CD4-positive, alpha-beta T cell treated with Interleukin-17A for 4 hours (primary cell): ENCODE data around the gene GOLGA7B.
A peak's percentile ranks its signal among the peaks of the same experiment; 100 is the strongest.
"Not testable (repeated sequence)": the region's sequence is repeated elsewhere in the genome, so short reads cannot be mapped to it uniquely, and the experiment has no call there.

Experiments used
- DNase-seq: peaks from one replicate; pipeline ENCODE4 v3.0.0-alpha.2; 2020; ENCODE audit warnings: mixed read lengths

Gene GOLGA7B

DNA sequence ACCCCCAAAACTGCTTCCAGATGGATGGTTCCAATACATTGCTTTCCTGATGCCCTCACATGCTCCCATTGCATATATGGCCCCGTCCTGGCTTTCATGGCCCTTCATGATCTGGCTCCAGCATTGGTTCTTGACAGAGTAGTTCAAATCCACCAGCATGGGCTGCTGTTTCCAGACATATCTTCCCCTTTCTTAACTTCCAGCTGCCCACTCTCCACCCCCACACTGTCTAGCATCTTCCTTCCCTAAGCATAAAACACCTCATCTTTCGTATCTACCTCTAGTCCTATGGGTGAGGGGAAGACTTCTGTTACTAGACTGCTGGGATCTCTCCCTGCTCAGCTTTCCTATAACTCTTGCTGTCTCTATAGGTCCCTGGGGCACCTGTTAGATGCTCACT is 13.2 kb upstream of the GOLGA7B start:
- DNase-seq: no peak

DNA sequence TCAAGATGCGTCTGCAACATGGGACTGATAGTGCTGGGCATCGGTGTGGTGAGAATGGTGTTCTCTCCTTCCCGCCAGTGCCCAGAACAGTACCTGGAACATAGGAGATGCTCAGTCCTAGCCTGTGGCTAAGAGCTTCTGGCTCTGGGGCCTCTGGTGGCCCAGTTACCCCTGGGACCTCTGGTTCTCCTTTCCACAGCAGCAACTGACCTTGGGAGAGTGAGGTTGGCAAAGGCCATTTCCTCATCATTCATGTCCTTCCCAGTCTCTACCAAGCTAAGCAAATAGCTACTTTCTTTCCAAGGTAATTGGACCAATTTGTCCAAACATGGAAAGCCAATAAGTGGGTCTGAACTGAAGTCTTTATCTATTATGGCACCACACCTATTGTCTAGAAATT is 11.6 kb upstream of the GOLGA7B start:
- DNase-seq: no peak

DNA sequence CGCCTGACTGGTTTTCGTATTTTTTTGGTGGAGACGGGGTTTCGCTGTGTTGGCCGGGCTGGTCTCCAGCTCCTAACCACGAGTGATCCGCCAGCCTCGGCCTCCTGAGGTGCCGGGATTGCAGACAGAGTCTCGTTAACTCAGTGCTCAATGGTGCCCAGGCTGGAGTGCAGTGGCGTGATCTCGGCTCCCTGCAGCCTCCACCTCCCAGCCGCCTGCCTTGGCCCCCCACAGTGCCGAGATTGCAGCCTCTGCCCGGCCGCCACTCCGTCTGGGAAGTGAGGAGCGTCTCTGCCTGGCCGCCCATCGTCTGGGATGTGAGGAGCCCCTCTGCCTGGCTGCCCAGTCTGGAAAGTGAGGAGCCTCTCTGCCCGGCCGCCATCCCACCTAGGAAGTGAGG is 8.5 kb upstream of the GOLGA7B start:
- DNase-seq: not testable (repeated sequence)

DNA sequence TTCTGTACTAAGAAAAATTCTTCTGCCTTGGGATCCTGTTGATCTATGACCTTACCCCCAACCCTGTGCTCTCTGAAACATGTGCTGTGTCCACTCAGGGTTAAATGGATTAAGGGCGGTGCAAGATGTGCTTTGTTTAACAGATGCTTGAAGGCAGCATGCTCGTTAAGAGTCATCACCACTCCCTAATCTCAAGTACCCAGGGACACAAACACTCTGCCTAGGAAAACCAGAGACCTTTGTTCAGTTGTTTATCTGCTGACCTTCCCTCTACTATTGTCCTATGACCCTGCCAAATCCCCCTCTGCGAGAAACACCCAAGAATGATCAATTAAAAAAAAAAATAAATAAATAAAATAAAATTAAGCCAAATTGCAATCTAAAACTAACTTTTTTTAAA is 7.5 kb upstream of the GOLGA7B start:
- DNase-seq: not testable (repeated sequence)

GRCh38 chr10:97842656-97843280 is 6.9 kb upstream of the GOLGA7B start:
- no peak for DNase-seq

GRCh38 chr10:97843281-97843671 is 6.4 kb upstream of the GOLGA7B start:
- DNase-seq: no peak

- DNase-seq: not testable (repeated sequence)
Observed at GRCh38 chr10:97843972-97844371, 5.7 kb upstream of the GOLGA7B start.

DNA sequence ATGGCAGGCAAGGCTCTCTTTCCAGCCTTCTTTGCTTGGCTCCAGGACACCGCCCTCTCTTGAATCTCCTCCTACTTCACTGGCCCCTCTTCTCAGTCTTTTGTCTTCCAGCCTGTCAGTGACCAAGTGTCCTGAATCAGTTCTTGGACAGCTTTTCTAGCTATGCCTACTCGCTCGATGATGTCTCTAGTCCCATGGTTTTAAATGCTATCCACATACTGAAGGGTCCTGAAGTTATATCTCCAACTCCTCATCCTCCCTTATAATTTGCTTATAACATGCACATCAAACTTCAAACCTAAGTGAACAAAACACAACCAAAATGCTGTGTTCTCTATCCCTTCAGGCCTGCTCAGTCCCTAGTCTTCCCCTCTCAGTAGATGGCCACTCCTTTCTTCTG is 5.0 kb upstream of the GOLGA7B start:
- DNase-seq: no peak

- no peak for DNase-seq
Observed at GRCh38 chr10:97849103-97849686, 448 bp upstream of the GOLGA7B start.

DNA sequence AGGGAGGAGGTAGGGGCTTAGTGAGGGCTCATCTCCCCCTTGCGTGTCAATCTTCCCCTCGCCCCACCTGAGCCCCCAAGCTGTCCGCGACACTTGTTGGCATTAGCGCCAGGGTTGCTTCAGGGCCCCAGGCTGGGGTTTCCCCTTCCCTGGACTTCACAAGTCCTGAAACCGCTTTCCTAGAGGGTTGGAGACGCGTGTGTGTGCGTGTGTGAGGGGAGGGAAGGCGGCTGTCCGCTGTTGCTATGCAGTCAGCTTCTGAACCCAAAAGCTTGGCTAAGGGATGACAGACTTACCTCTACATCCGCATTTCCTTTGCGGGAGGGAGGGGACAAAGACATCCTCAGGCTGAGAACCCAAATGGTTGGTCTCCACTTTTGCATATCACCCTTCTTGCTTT is 803 bp downstream of the GOLGA7B start:
- DNase-seq: peak; percentile 32

- peak; percentile 56 for DNase-seq
Observed at GRCh38 chr10:97851341-97852001, 1.8 kb downstream of the GOLGA7B start.

DNA sequence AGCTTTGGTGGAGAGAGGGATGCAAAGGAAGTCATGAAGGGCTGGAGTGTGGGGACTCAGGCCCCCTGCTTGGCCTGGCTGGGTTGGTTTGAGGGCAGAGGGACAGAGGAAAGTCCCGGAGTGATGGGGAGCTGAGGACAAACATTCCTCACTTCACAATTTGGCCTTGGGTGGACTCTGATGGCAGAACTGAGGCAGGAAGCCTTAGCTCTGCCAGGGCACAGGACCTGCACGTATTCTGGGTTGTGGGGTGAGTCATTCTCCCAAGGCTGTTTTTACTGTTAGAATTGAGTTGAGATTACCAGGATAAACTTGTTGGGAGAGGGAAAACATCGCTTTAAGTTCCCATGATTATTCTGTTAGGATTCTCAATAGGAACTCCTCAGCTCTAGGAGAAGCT is 2.6 kb downstream of the GOLGA7B start:
- peak; percentile 18 for DNase-seq

- DNase-seq: no peak
Observed at GRCh38 chr10:97852840-97853405, 3.3 kb downstream of the GOLGA7B start.

GRCh38 chr10:97854743-97855142 is 5.1 kb downstream of the GOLGA7B start:
- no peak for DNase-seq

DNA sequence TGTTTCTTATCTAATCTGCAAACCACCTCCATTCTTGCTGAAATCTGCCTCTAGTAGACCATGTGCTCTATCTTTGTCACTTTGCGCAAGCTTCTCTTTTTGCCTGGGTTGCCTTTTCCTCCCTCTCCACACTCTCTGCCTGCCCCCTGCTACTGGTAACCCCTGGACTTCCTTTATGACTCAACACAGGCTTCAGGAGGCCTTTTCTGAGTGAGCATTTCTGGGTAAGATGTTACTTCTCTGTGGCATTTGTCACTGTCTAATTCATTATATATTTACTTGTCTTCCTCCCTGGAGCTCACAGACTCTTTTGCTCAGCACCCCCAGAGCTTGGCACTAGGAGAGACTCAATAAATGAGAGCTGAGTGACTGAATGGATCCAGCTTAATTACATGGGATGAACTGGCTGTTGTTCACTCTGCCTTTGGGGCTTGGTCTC is 8.4 kb downstream of the GOLGA7B start:
- no peak for DNase-seq

DNA sequence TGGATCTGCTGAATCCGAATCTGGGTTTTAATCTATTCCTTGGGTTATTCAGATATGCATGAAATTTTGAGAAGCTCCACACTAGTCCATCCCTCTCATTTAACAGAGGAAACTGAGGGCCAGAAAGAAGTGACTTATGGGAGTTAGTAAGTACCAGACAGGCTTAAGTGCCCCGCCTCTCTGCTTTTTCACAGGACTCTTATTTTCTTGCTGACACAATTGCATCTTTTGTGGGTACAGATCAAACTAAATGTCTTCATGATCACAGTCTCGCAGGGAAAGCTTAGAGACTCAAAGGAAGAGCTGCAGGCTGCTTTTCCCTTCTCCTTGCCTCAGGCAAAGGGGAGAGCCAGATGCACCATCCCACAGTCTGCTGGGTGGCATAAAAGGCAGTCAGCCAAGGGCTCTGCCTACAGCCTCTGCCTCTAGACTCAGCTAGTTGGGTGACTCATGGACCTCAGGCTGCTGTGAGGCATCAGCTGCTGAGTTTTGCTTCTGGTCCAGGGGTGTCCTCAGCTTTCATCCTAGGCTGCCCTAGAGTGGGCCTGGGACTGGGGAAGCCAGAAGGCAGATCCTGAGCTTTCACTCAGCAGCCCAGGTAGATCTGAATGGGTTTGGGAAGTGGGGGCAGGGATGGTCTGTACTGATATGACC is 11.6 kb downstream of the GOLGA7B start:
- DNase-seq: no peak

DNA sequence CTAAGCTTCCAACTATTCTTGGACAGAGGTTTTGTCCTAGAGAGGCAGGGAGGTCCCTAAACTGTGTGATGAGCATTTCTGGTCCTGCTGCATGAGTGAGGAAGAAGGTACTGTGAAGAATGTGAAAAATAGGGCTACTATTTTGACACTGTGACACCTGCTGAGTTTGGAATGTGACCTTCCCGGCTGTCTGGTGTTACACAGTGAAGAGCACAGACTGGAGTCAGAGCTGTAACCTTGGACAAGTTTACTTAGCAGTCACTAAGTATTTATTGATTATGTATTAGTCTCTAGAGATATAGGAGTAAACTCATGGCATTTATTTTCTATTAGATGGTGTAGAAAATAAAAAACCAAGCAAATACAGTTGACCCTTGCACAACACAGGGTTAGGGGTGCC is 12.3 kb downstream of the GOLGA7B start:
- DNase-seq: no peak

- DNase-seq: no peak
Observed at GRCh38 chr10:97863808-97864207, 14.2 kb downstream of the GOLGA7B start.

GRCh38 chr10:97865488-97865887 is 15.8 kb downstream of the GOLGA7B start:
- DNase-seq: no peak

- no peak for DNase-seq
Observed at GRCh38 chr10:97866524-97867219, 17.0 kb downstream of the GOLGA7B start.

DNA sequence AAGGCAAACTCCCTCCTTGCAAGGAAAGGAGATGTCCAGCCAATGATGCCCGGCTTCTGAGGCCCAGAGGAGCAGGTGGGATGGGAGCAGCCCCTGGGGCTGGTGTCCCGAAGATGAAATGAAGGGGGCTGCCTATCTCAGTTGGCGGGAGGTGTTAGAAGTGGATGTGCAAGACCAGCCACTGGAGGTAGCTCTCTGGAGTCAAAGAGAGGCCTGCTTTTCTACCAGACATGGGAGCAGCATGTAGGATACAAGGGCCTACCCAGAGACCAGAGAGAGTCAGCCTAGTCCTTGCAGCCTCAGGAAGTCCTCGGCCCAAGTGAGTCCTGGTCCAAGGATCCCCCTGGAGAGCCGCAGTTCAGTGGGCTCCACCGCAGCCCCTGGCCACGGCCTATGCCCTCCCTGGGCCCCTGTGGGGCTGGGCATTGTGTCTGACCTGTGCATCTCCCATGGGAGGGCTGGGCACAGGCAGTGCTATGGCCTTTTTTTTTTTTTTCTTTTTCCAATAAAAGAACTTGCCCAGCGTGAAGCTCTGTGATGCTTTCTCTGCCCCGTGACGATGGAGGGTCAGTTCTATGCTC is 17.7 kb downstream of the GOLGA7B start:
- no peak for DNase-seq

DNA sequence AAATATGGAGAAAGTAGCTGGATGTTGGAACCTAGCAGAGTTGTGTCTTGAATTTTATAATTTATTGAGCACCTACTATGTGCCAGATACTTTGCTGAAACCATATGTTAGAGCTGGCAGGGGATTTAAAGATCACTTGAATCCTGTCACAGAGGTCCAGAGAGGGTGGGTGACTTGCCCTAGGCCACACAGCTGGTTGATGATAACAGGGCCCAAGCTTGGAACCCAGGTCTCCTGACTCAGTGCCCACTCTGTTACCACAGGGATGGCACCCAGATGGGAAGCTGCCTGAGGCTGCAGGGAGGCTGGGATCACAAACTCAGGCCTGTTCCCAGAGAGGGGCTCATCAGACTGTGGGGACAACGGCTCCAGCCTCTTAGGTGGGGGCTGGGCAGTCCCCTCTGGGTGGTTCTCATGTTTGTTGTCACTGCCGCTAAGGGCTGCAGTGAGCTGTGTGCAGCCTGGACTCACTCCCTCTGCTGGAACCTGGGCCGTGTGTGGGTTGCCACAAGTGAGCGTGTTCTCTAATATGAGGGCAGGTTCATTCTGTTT is 18.6 kb downstream of the GOLGA7B start:
- no peak for DNase-seq
